Measurements from ENCODE around the gene MPRIP. TPM values are rescaled to one million over a fixed set of nuclear protein-coding genes. Genes with fewer than 3 reads are reported as not detected.
A peak's percentile ranks its signal among the peaks of the same experiment; 100 is the strongest.

The MPRIP gene
- total RNA-seq, 1 experiment from 2014 or later: 338 TPM

- no peak for TF ChIP-seq CTCF (IDR thresholded peaks at IDR 0.05; ENCODE audit: unreplicated experiment)
- CTCF ChIA-PET: interaction anchor here (0.6 to 1.6 kb wide), 5 partner anchors 14 to 98 kb away, joined by 3 to 6 read pairs (median 5); no protein-coding TSS in a partner anchor
- no peak for DNase-seq
- H3K36me3 Mint-ChIP-seq (ENCODE audit: insufficient read depth, unreplicated experiment): peaks cover 76% of the 10 kb centered on the region
- peak overlapping the region; percentile 50 for H3K27ac Mint-ChIP-seq (ENCODE audit: unreplicated experiment)
- H3K27me3 Mint-ChIP-seq (ENCODE audit: unreplicated experiment): no peaks in the 10 kb centered on the region
- no TSS peak for BruUV-seq (replicated peaks)
- intact Hi-C loops (cut with micrococcal nuclease; ENCODE audit: unreplicated experiment): no loop called here
- no peak overlapping the region for H3K4me3 Mint-ChIP-seq (ENCODE audit: low read depth, unreplicated experiment)
- H3K4me1 Mint-ChIP-seq (ENCODE audit: low read depth, unreplicated experiment): peaks cover 72% of the 10 kb centered on the region
- H3K9me3 Mint-ChIP-seq (ENCODE audit: low read depth, unreplicated experiment): no peaks in the 10 kb centered on the region
These were observed 25.0 kb downstream of the MPRIP start for GRCh38 chr17:17067257-17067656.

DNA sequence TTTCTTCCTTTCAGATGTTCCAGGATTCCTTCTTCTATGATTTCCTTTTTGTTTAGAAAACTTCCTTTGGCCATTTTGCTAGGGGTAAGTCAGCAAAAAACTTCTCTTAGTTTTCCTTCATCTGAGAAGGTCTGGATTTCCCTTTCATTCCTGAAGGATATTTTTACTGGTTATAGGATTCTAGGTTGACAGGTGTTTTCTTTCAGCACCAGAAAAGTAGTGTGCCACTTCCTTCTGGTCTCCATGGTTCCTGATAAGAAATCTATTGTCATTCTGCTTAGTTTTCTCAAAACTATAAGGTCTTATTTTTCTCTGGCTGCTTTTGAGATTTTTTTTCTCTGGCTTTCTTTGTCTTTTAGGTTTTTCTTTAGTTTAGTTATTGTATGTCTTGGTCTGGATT lies 27.6 kb downstream of the MPRIP start:
- CTCF ChIA-PET: no interaction called here
- Mint-ChIP-seq H3K4me1 (ENCODE audit: low read depth, unreplicated experiment) (peaks cover 73% of the 10 kb centered on the region), H3K9me3 (ENCODE audit: low read depth, unreplicated experiment) (no peaks in the 10 kb centered on the region), H3K27ac (ENCODE audit: unreplicated experiment) (peak overlapping the region; percentile 54), H3K4me3 (ENCODE audit: low read depth, unreplicated experiment) (no peak overlapping the region), H3K36me3 (ENCODE audit: insufficient read depth, unreplicated experiment) (peaks cover 69% of the 10 kb centered on the region), H3K27me3 (ENCODE audit: unreplicated experiment) (no peaks in the 10 kb centered on the region)
- no peak for DNase-seq
- intact Hi-C loops (cut with micrococcal nuclease; ENCODE audit: unreplicated experiment): no loop called here
- no peak for TF ChIP-seq CTCF (IDR thresholded peaks at IDR 0.05; ENCODE audit: unreplicated experiment)
- no TSS peak for BruUV-seq (replicated peaks)

DNA sequence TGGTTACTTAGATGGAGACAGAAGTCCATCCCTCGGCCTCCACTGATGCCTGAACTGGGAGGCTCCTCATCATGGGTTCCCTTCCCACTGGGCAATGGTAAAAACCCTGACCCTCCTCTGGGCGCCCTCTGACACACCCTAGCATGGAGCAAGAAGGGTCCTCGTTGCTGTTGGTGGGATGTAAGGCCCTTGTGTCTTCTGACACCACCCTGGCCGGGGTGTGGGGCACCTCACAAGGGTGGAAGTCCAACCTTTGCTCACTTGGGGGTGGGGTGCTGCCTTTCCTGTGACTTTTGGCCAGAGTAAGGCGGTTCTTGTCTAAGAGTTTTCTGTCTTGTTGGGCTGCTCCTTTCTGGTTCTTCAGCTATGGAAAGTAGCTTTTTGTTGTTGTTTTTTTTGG lies 28.7 kb downstream of the MPRIP start:
- Mint-ChIP-seq H3K4me3 (ENCODE audit: low read depth, unreplicated experiment) (no peak overlapping the region), H3K36me3 (ENCODE audit: insufficient read depth, unreplicated experiment) (peaks cover 64% of the 10 kb centered on the region), H3K4me1 (ENCODE audit: low read depth, unreplicated experiment) (peaks cover 73% of the 10 kb centered on the region), H3K27ac (ENCODE audit: unreplicated experiment) (peak overlapping the region; percentile 54), H3K9me3 (ENCODE audit: low read depth, unreplicated experiment) (no peaks in the 10 kb centered on the region), H3K27me3 (ENCODE audit: unreplicated experiment) (no peaks in the 10 kb centered on the region)
- DNase-seq: no peak
- BruUV-seq (replicated peaks): no TSS peak
- no peak for TF ChIP-seq CTCF (IDR thresholded peaks at IDR 0.05; ENCODE audit: unreplicated experiment)
- intact Hi-C loops (cut with micrococcal nuclease; ENCODE audit: unreplicated experiment): no loop called here
- CTCF ChIA-PET: no interaction called here

- Mint-ChIP-seq H3K4me3 (ENCODE audit: low read depth, unreplicated experiment) (no peak overlapping the region), H3K4me1 (ENCODE audit: low read depth, unreplicated experiment) (peaks cover 79% of the 10 kb centered on the region), H3K27me3 (ENCODE audit: unreplicated experiment) (no peaks in the 10 kb centered on the region), H3K36me3 (ENCODE audit: insufficient read depth, unreplicated experiment) (peaks cover 63% of the 10 kb centered on the region), H3K27ac (ENCODE audit: unreplicated experiment) (peak overlapping the region; percentile 45), H3K9me3 (ENCODE audit: low read depth, unreplicated experiment) (no peaks in the 10 kb centered on the region)
- no peak for DNase-seq
- TF ChIP-seq CTCF (IDR thresholded peaks at IDR 0.05; ENCODE audit: unreplicated experiment): no peak
- BruUV-seq (replicated peaks): no TSS peak
- CTCF ChIA-PET: no interaction called here
- intact Hi-C loops (cut with micrococcal nuclease; ENCODE audit: unreplicated experiment): no loop called here
These were observed 29.5 kb downstream of the MPRIP start for GRCh38 chr17:17071531-17072360.

Measured in Calu3 (cell line).